ENCODE results near the gene HOXB6. TPM values are rescaled to one million over a fixed set of nuclear protein-coding genes. Genes with fewer than 3 reads are reported as not detected.

The HOXB6 gene
- total and polyA plus RNA-seq, 7 experiments from 2014 or later: 0.34 TPM; not detected in 6

- peak overlapping the region in 1 of 9 donors; percentile 6 for H3K27ac Mint-ChIP-seq
- H3K36me3 Mint-ChIP-seq: peaks cover 0 to 12% (median 0%) of the 10 kb centered on the region in 5 donors
- POLR2A ChIA-PET: interaction anchor here (1.0 to 1.2 kb wide), 3 partner anchors 76 to 344 kb away, joined by 3 read pairs; no protein-coding TSS in a partner anchor
These were observed 16.7 kb downstream of the HOXB6 start for GRCh38 chr17:48588074-48588415.

DNA sequence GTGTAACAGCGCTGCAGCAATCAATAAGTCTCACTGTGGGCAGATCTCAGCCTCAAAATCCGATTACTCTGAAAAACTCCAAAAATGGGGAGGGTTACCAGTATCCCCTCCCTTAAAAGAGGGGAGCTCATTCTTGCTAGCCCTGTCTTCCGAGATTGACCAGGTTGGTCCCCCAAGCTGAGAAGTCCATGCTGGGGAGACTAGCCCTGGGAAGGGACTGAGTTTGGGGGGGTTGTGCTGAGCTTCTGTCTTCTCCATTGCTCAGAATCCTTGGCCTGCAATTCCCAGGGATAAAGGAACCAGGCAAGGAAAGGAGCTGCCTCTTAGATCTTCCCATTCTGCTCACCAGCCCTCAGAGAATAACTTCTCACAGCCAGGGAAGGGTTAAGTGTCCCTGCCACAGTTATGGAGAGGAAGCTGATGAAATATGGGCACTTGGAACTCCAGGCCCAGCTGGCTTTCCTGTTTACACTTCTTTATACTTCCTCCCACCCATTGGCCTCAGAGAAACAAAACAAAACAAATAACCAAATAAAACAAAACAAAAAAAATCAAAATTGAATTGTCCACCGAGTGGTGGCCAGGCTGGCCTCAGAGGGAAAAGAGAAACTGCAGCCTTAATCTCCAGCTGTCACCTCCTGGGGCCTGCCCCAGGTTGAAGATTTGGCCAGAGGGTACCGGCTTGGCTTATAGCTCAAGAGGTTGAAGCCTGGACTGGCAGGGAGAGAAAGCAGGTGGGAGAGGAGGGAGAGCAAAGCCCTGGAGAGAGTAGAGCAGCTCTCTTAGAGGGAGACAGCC lies 17.3 kb downstream of the HOXB6 start:
- ATAC-seq: no peak
- ChIA-PET POLR2A (interaction anchor here (0.6 to 1.2 kb wide), 4 partner anchors 76 to 343 kb away, joined by 3 to 4 read pairs (median 3); no protein-coding TSS in a partner anchor), CTCF (interaction anchor here (0.6 to 3.0 kb wide), 11 partner anchors 83 to 1487 kb away, joined by 3 to 10 read pairs (median 3); no protein-coding TSS in a partner anchor)
- H3K4me3 ChIP-seq (ENCODE audit: low read length): no peak overlapping the region
- Mint-ChIP-seq H3K4me1 (peaks cover 17 to 66% (median 32%) of the 10 kb centered on the region in 7 donors), H3K4me3 (peak overlapping the region in 4 of 10 donors; percentile 4 to 36 (median 29)), H3K27ac (peak overlapping the region in 2 of 9 donors; percentile 6 to 28), H3K27me3 (peaks cover 90 to 99% (median 95%) of the 10 kb centered on the region in 5 donors), H3K9me3 (no peaks in the 10 kb centered on the region), H3K36me3 (peaks cover 0 to 13% (median 0%) of the 10 kb centered on the region in 5 donors)
- H3K4me1 ChIP-seq (ENCODE audit: control insufficient read depth in 2 of 2, insufficient read depth in 2 of 2, low read length in 2 of 2): peaks cover 9 to 18% of the 10 kb centered on the region in 2 donors
- DNase-seq: no peak
- H3K27ac ChIP-seq (ENCODE audit: low read depth, low read length): no peak overlapping the region
- intact Hi-C loops (cut with micrococcal nuclease): no loop called here
- no peaks in the 10 kb centered on the region for H3K36me3 ChIP-seq (ENCODE audit: control insufficient read depth in 2 of 3, insufficient read depth in 3 of 3, low read length in 3 of 3)
- H3K9me3 ChIP-seq (ENCODE audit: control insufficient read depth in 2 of 3, low read length in 3 of 3): no peaks in the 10 kb centered on the region
- peaks cover 8 to 35% of the 10 kb centered on the region in 2 donors for H3K27me3 ChIP-seq (ENCODE audit: control insufficient read depth in 2 of 2, insufficient read depth in 2 of 2, low read length in 2 of 2)

More at GRCh38 chr17:48588074-48588415, 16.7 kb downstream of the HOXB6 start:
- peaks cover 15 to 21% of the 10 kb centered on the region in 2 donors for H3K4me1 ChIP-seq (ENCODE audit: control insufficient read depth in 2 of 2, insufficient read depth in 2 of 2, low read length in 2 of 2)
- no peaks in the 10 kb centered on the region for H3K9me3 Mint-ChIP-seq
- H3K27ac ChIP-seq (ENCODE audit: low read depth, low read length): no peak overlapping the region
- CTCF ChIA-PET: interaction anchor here (0.6 to 3.0 kb wide), 11 partner anchors 84 to 1487 kb away, joined by 3 to 10 read pairs (median 4); no protein-coding TSS in a partner anchor
- H3K27me3 Mint-ChIP-seq: peaks cover 90 to 99% (median 95%) of the 10 kb centered on the region in 5 donors
- H3K4me3 Mint-ChIP-seq: no peak overlapping the region
- H3K36me3 ChIP-seq (ENCODE audit: control insufficient read depth in 2 of 3, insufficient read depth in 3 of 3, low read length in 3 of 3): no peaks in the 10 kb centered on the region
- H3K4me1 Mint-ChIP-seq: peaks cover 23 to 66% (median 32%) of the 10 kb centered on the region in 7 donors
- no peak for ATAC-seq
- DNase-seq: no peak
- H3K4me3 ChIP-seq (ENCODE audit: low read length): no peak overlapping the region
- H3K9me3 ChIP-seq (ENCODE audit: control insufficient read depth in 2 of 3, low read length in 3 of 3): no peaks in the 10 kb centered on the region
- intact Hi-C loops (cut with micrococcal nuclease): no loop called here
- H3K27me3 ChIP-seq (ENCODE audit: control insufficient read depth in 2 of 2, insufficient read depth in 2 of 2, low read length in 2 of 2): peaks cover 8 to 35% of the 10 kb centered on the region in 2 donors

DNA sequence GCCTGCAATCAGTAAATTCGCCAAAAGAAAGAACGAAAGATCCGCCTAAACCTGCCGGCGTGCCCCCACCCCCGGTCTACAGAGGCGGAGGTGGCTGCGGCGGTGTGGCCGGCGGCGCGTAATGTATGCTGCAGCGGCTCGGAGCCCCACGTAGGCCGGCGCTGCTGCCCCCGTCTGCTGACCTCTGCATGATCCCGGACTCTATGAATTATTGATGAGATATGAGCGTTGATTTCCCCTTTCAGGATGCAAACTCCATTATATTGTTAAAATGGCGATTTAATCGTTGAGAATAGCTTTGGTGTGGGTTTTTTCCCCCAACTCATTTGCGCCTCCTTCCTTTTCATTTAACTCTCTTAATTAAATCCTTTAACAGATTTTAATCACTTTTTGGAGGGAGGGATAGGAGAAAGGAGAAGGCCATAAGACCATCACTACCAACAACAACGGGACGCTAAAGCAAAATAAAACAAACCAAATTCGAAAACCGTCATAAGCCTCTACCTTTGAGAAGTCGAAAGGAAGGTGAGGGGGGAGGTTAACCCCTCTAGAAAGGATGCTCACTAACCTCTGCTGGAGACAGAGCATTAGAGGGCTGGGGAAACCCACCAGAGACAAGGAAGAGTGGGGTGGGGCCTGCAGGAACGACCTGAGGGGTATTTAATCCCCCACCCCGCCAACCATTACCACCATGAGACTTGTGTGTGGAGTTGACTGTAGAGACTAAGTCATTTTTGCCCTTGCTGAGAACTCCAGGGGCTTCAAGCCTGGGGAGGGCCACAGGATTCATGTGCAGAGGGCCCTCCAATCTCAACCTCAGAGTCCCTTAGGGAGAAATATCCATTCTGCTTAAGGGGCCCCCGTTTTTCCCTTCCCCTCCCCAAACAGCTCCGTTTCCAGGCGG lies 18.2 kb downstream of the HOXB6 start:
- CTCF ChIA-PET: interaction anchor here (0.6 to 3.0 kb wide), 7 partner anchors 92 to 445 kb away, joined by 3 to 10 read pairs (median 4); no protein-coding TSS in a partner anchor
- Mint-ChIP-seq H3K9me3 (no peaks in the 10 kb centered on the region), H3K27ac (peak overlapping the region in 1 of 9 donors; percentile 52), H3K4me3 (peak overlapping the region; percentile 81 to 97 (median 91)), H3K36me3 (peaks cover 0 to 13% (median 0%) of the 10 kb centered on the region in 5 donors), H3K27me3 (peaks cover 88 to 97% (median 95%) of the 10 kb centered on the region in 5 donors), H3K4me1 (peaks cover 17 to 70% (median 31%) of the 10 kb centered on the region in 7 donors)
- no peaks in the 10 kb centered on the region for H3K9me3 ChIP-seq (ENCODE audit: control insufficient read depth in 2 of 3, low read length in 3 of 3)
- DNase-seq (no peak), ATAC-seq (no peak)
- intact Hi-C loops (cut with micrococcal nuclease): no loop called here
- peak overlapping the region; percentile 60 for H3K4me3 ChIP-seq (ENCODE audit: low read length)
- peaks cover 9 to 25% of the 10 kb centered on the region in 2 donors for H3K4me1 ChIP-seq (ENCODE audit: control insufficient read depth in 2 of 2, insufficient read depth in 2 of 2, low read length in 2 of 2)
- H3K36me3 ChIP-seq (ENCODE audit: control insufficient read depth in 2 of 3, insufficient read depth in 3 of 3, low read length in 3 of 3): no peaks in the 10 kb centered on the region
- H3K27me3 ChIP-seq (ENCODE audit: control insufficient read depth in 2 of 2, insufficient read depth in 2 of 2, low read length in 2 of 2): peaks cover 8 to 37% of the 10 kb centered on the region in 2 donors
- H3K27ac ChIP-seq (ENCODE audit: low read depth, low read length): no peak overlapping the region
- POLR2A ChIA-PET: interaction anchor here (0.6 to 1.2 kb wide), 2 partner anchors 75 to 251 kb away, joined by 3 to 4 read pairs; no protein-coding TSS in a partner anchor

- H3K4me1 ChIP-seq (ENCODE audit: control insufficient read depth in 2 of 2, insufficient read depth in 2 of 2, low read length in 2 of 2): peaks cover 9 to 26% of the 10 kb centered on the region in 2 donors
- H3K27ac ChIP-seq (ENCODE audit: low read depth, low read length): no peak overlapping the region
- peak overlapping the region in 1 of 9 donors; percentile 32 for H3K27ac Mint-ChIP-seq
- peaks cover 90 to 97% (median 96%) of the 10 kb centered on the region in 5 donors for H3K27me3 Mint-ChIP-seq
- peaks cover 0 to 3% (median 0%) of the 10 kb centered on the region in 11 donors for H3K9me3 Mint-ChIP-seq
- H3K4me1 Mint-ChIP-seq: peaks cover 21 to 81% (median 51%) of the 10 kb centered on the region in 7 donors
- H3K4me3 ChIP-seq (ENCODE audit: low read length): no peak overlapping the region
- H3K36me3 ChIP-seq (ENCODE audit: control insufficient read depth in 2 of 3, insufficient read depth in 3 of 3, low read length in 3 of 3): no peaks in the 10 kb centered on the region
- peak overlapping the region in 7 of 10 donors; percentile 16 to 96 (median 84) for H3K4me3 Mint-ChIP-seq
- DNase-seq (no peak), ATAC-seq (no peak)
- CTCF ChIA-PET: interaction anchor here (0.6 to 1.5 kb wide), 4 partner anchors 9 to 232 kb away, joined by 3 to 5 read pairs (median 4); partner anchors contain the start of gene HOXB5
- peaks cover 0 to 16% (median 0%) of the 10 kb centered on the region in 5 donors for H3K36me3 Mint-ChIP-seq
- H3K27me3 ChIP-seq (ENCODE audit: control insufficient read depth in 2 of 2, insufficient read depth in 2 of 2, low read length in 2 of 2): peaks cover 14 to 54% of the 10 kb centered on the region in 2 donors
- POLR2A ChIA-PET: interaction anchor here (0.9 to 2.6 kb wide), 2 partner anchors 36 to 42 kb away, joined by 4 to 20 read pairs; no protein-coding TSS in a partner anchor
- H3K9me3 ChIP-seq (ENCODE audit: control insufficient read depth in 2 of 3, low read length in 3 of 3): no peaks in the 10 kb centered on the region
- intact Hi-C loops (cut with micrococcal nuclease): no loop called here
These were observed 20.5 kb downstream of the HOXB6 start for GRCh38 chr17:48584223-48584741.

DNA sequence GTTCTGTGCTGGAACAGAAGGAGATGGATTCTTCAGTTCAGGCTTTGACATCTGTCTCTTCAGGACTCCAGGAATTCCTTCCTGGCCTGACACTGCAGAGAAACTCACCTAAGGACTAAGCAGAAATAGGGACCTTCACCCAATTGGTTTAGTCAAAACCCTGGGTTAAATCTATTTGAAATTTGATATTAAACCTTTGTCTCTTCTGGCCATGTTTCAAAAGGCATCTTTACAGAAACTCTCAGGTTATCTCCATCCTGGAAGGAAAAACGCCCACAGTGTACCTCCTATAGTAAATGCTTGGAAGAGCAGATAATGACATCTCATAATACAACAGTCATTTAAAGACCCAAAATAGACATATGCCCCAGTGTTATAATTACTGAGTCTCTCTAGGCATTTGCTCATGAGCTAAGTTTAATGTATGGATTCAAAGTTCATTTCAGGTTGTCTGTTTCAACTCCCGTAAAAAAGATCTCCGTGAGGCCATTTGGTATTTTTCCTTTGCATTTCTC lies 21.0 kb downstream of the HOXB6 start:
- peaks cover 26 to 85% (median 56%) of the 10 kb centered on the region in 7 donors for H3K4me1 Mint-ChIP-seq
- Histone ChIP-seq H3K27me3 (ENCODE audit: control insufficient read depth in 2 of 2, insufficient read depth in 2 of 2, low read length in 2 of 2) (peaks cover 14 to 59% of the 10 kb centered on the region in 2 donors), H3K36me3 (ENCODE audit: control insufficient read depth in 2 of 3, insufficient read depth in 3 of 3, low read length in 3 of 3) (no peaks in the 10 kb centered on the region), H3K4me3 (ENCODE audit: low read length) (no peak overlapping the region), H3K27ac (ENCODE audit: low read depth, low read length) (no peak overlapping the region), H3K4me1 (ENCODE audit: control insufficient read depth in 2 of 2, insufficient read depth in 2 of 2, low read length in 2 of 2) (peaks cover 14 to 32% of the 10 kb centered on the region in 2 donors), H3K9me3 (ENCODE audit: control insufficient read depth in 2 of 3, low read length in 3 of 3) (no peaks in the 10 kb centered on the region)
- peak overlapping the region in 5 of 10 donors; percentile 16 to 96 (median 57) for H3K4me3 Mint-ChIP-seq
- H3K9me3 Mint-ChIP-seq: peaks cover 0 to 3% (median 0%) of the 10 kb centered on the region in 11 donors
- ChIA-PET POLR2A (interaction anchor here (0.9 to 2.6 kb wide), 4 partner anchors 9 to 91 kb away, joined by 4 to 20 read pairs (median 5); no protein-coding TSS in a partner anchor), CTCF (interaction anchor here (0.6 to 1.5 kb wide), 6 partner anchors 9 to 232 kb away, joined by 3 to 5 read pairs (median 3); partner anchors contain the start of gene HOXB5)
- DNase-seq (no peak), ATAC-seq (no peak)
- H3K36me3 Mint-ChIP-seq: peaks cover 0 to 19% (median 0%) of the 10 kb centered on the region in 5 donors
- peaks cover 90 to 98% (median 96%) of the 10 kb centered on the region in 5 donors for H3K27me3 Mint-ChIP-seq
- peak overlapping the region in 2 of 9 donors; percentile 11 to 32 for H3K27ac Mint-ChIP-seq
- intact Hi-C loops (cut with micrococcal nuclease): no loop called here
